H1 (cell line): Measurements from ENCODE around the gene ATP6V0A4.

Experiments used
- ATF2 ChIP-seq: IDR thresholded peaks from 2 replicates; pipeline ENCODE4 v1.6.1; 2012; ENCODE audit warnings: low read length, inconsistent platforms
- BCL11A ChIP-seq, 2 experiments: IDR thresholded peaks; one replicate each; pipeline ENCODE4 v1.6.1; 2011; ENCODE audit warnings: low read depth in 2 of 2, low read length in 2 of 2, mild to moderate bottlenecking in 2 of 2
- CREB1 ChIP-seq: IDR thresholded peaks from 2 replicates; pipeline ENCODE4 v1.6.1; 2012; ENCODE audit warnings: inconsistent platforms
- CTCF ChIP-seq, 3 experiments: IDR thresholded peaks; 1 replicate in 2 of 3; 2 replicates in 1 of 3; pipeline versions ENCODE4 v1.5.1 to v1.6.1; 2011; ENCODE audit warnings: low read length in 3 of 3, mild to moderate bottlenecking in 3 of 3, inconsistent platforms in 2 of 3, low read depth in 1 of 3, moderate library complexity in 1 of 3; ENCODE audit not compliant: insufficient read depth in 1 of 3; ENCODE audit errors: control extremely low read depth in 1 of 3
- EZH2 ChIP-seq: fragments of 200-600 bp; sonication (generic); IDR thresholded peaks from 2 replicates; pipeline ENCODE4 v1.7.1; 2012; ENCODE audit warnings: low read depth, mild to moderate bottlenecking, moderate library complexity, low read length, inconsistent platforms; ENCODE audit not compliant: severe bottlenecking
- MAX ChIP-seq: IDR thresholded peaks from 2 replicates; pipeline ENCODE4 v1.6.1; 2012; ENCODE audit warnings: inconsistent platforms
- POLR2A ChIP-seq, 2 experiments: IDR thresholded peaks; 1 replicate in 1 of 2; 2 replicates in 1 of 2; pipeline ENCODE4 v1.6.1; 2011; ENCODE audit warnings: low read depth in 2 of 2, low read length in 2 of 2, mild to moderate bottlenecking in 2 of 2; ENCODE audit errors: control extremely low read depth in 1 of 2
- RXRA ChIP-seq: IDR thresholded peaks from 2 replicates; pipeline ENCODE4 v1.6.1; 2011; ENCODE audit warnings: low read depth, mild to moderate bottlenecking, low read length, moderate library complexity; ENCODE audit not compliant: insufficient read depth
- SP1 ChIP-seq: IDR thresholded peaks from 2 replicates; pipeline ENCODE4 v1.6.1; 2011; ENCODE audit warnings: low read depth, low read length
- SP2 ChIP-seq: IDR thresholded peaks from 2 replicates; pipeline ENCODE4 v1.6.1; 2012; ENCODE audit warnings: mild to moderate bottlenecking, low read length, inconsistent platforms

GRCh38 chr7:138690495-138690894, 107.5 kb downstream of the ATP6V0A4 start:
- TF ChIP-seq SP1 = no peak
- no peak for TF ChIP-seq CREB1
- TF ChIP-seq BCL11A (IDR thresholded peaks at IDR 0.05; ENCODE audit: low read depth in 2 of 2, low read length in 2 of 2) = no peak
- no peak for TF ChIP-seq CTCF (IDR thresholded peaks at IDR 0.05; ENCODE audit: control extremely low read depth in 1 of 3, insufficient read depth in 1 of 3, low read depth in 1 of 3, low read length in 3 of 3)
- no peak for TF ChIP-seq MAX
- no peak for TF ChIP-seq SP2
- TF ChIP-seq RXRA = no peak
- TF ChIP-seq POLR2A (IDR thresholded peaks at IDR 0.05; ENCODE audit: control extremely low read depth in 1 of 2, low read depth in 2 of 2, low read length in 2 of 2) = no peak
- TF ChIP-seq EZH2 = no peak
- no peak for TF ChIP-seq ATF2
